HG03025 (cell line): Measurements from ENCODE around the gene S100A13.
"Not testable (repeated sequence)": the region's sequence is repeated elsewhere in the genome, so short reads cannot be mapped to it uniquely, and the experiment has no call there.

ENCODE experiments used
- ATAC-seq: cut with Tn5 transposase; IDR thresholded peaks from one replicate; pipeline ENCODE4 v1.9.1; 2021; ENCODE audit warnings: mild to moderate bottlenecking, moderate library complexity; ENCODE audit not compliant: unreplicated experiment, low FRiP score

S100A13 gene

GRCh38 chr1:153575497-153575896, 51.8 kb downstream of the S100A13 start:
- not testable (repeated sequence) for ATAC-seq

- ATAC-seq, result not testable (repeated sequence)
Observed at GRCh38 chr1:153575081-153575491, 52.2 kb downstream of the S100A13 start.

GRCh38 chr1:153573351-153573750, 54.0 kb downstream of the S100A13 start:
- ATAC-seq, result no peak

GRCh38 chr1:153572569-153573015, 54.7 kb downstream of the S100A13 start:
- ATAC-seq, result no peak

GRCh38 chr1:153571706-153572105, 55.6 kb downstream of the S100A13 start:
- ATAC-seq, result no peak

GRCh38 chr1:153570874-153571273, 56.4 kb downstream of the S100A13 start:
- no peak for ATAC-seq

GRCh38 chr1:153569465-153569864, 57.8 kb downstream of the S100A13 start:
- ATAC-seq, result no peak
